Regular cardiac myocyte (primary cell): Measurements from ENCODE around the gene PUS1. TPM values are rescaled to one million over a fixed set of nuclear protein-coding genes. Genes with fewer than 3 reads are reported as not detected.

Experiments used
- total RNA-seq: library from RNA; depleted of rRNA; stranded (reverse); fragments of >200 nt; gene quantifications from 2 replicates; pipeline ENCODE4 v1.2.3, GENCODE V29; 2014

PUS1 gene
- 4.2 and 23.8 TPM in 2 replicates for total RNA-seq

GRCh38 chr12:131928711-131929580 lies at the start of gene PUS1:
PUS1 (plus strand) TSS chr12:131929276; CDS start chr12:131929723, 447 bp downstream.

GRCh38 chr12:131894313-131894860 lies 34.7 kb upstream of the PUS1 start, which contains the start of gene ULK1:
ULK1 (plus strand) TSS chr12:131894622; CDS start chr12:131895002, 380 bp downstream.

GRCh38 chr12:131949431-131950181 lies 20.5 kb downstream of the PUS1 start, which contains the start of gene EP400:
EP400 (plus strand) TSS chr12:131949942; CDS start chr12:131960620, 10,678 bp downstream.

Other genes with a start within 250 kb of the PUS1 start
- 18.3 and 20.3 TPM in 2 replicates for gene SFSWAP, start 218.2 kb upstream of the PUS1 start, total RNA-seq
- gene MMP17, start 100.9 kb upstream of the PUS1 start, total RNA-seq: 8.5 and 15.0 TPM in 2 replicates
- 4.4 and 6.8 TPM in 2 replicates for gene ULK1, start 34.7 kb upstream of the PUS1 start, total RNA-seq
- gene EP400, start 20.7 kb downstream of the PUS1 start, total RNA-seq: 6.8 and 7.5 TPM in 2 replicates
- gene DDX51, start 215.0 kb downstream of the PUS1 start, total RNA-seq: 5.4 and 8.6 TPM in 2 replicates
- 9.0 and 18.4 TPM in 2 replicates for gene NOC4L, start 215.2 kb downstream of the PUS1 start, total RNA-seq